ENCODE results near the gene PFN4.
"Not testable (repeated sequence)": the region's sequence is repeated elsewhere in the genome, so short reads cannot be mapped to it uniquely, and the experiment has no call there.

- TF ChIP-seq, protein P1, sequence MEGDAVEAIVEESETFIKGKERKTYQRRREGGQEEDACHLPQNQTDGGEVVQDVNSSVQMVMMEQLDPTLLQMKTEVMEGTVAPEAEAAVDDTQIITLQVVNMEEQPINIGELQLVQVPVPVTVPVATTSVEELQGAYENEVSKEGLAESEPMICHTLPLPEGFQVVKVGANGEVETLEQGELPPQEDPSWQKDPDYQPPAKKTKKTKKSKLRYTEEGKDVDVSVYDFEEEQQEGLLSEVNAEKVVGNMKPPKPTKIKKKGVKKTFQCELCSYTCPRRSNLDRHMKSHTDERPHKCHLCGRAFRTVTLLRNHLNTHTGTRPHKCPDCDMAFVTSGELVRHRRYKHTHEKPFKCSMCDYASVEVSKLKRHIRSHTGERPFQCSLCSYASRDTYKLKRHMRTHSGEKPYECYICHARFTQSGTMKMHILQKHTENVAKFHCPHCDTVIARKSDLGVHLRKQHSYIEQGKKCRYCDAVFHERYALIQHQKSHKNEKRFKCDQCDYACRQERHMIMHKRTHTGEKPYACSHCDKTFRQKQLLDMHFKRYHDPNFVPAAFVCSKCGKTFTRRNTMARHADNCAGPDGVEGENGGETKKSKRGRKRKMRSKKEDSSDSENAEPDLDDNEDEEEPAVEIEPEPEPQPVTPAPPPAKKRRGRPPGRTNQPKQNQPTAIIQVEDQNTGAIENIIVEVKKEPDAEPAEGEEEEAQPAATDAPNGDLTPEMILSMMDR (conservative IDR thresholded peaks at IDR 0.05 in 1 of 2, IDR thresholded peaks at IDR 0.05 in 1 of 2; ENCODE audit: low read depth in 1 of 2, low read length in 2 of 2) = not testable (repeated sequence)
- not testable (repeated sequence) for TF ChIP-seq EZH2 (IDR thresholded peaks at IDR 0.05; ENCODE audit: low read length, missing control alignments)
Observed at GRCh38 chr2:24095171-24095677, 27.9 kb downstream of the PFN4 start.
